Endothelial cell of umbilical vein (primary cell): ENCODE results near the gene CXCR6. TPM values are rescaled to one million over a fixed set of nuclear protein-coding genes. Genes with fewer than 3 reads are reported as not detected.

Source experiments
- BruUV-seq: library from RNA; stranded (reverse); fragments of 400-500 nt; replicated peaks from 2 replicates; lab custom pipeline; 2021; lab: Mats Ljungman, UMichigan
- CTCF ChIA-PET: fragments of 300-600, 350-600 bp; sonication (Branson Sonifier 250); formaldehyde crosslinking; loops from one replicate; lab custom pipeline; 2021; ENCODE audit warnings: antibody characterized with exemption, inconsistent platforms; lab: Charles Lee
- POLR2A ChIA-PET: fragments of 300-600, 350-600 bp; sonication (Branson Sonifier 250); formaldehyde crosslinking; loops from one replicate; lab custom pipeline; 2021; ENCODE audit warnings: antibody characterized with exemption, inconsistent platforms; lab: Charles Lee
- DNase-seq: peaks from one replicate; pipeline ENCODE4 v3.0.0-alpha.2; 2011; ENCODE audit warnings: low read depth, low spot score
- FAIRE-seq: peaks from 2 replicates; lab custom pipeline; 2011; peaks lifted over from hg19 to GRCh38; lab: Jason Lieb, UNC
- H2AFZ ChIP-seq: 2 replicates; pipeline ENCODE4 v1.6.0; 2012; ENCODE audit warnings: low read depth, low read length, control low read depth, inconsistent platforms
- H3K27ac ChIP-seq: 2 replicates; pipeline ENCODE4 v1.5.1; 2011; ENCODE audit warnings: low read depth, mild to moderate bottlenecking, control low read depth, low read length, moderate library complexity; ENCODE audit not compliant: insufficient read depth
- H3K27me3 ChIP-seq, 2 experiments: 2 replicates each; pipeline versions ENCODE4 v1.6.0 to v1.6.1; 2011; ENCODE audit warnings: low read length in 2 of 2, mixed read lengths in 1 of 2; ENCODE audit not compliant: control insufficient read depth in 2 of 2, insufficient read depth in 2 of 2
- H3K36me3 ChIP-seq, 2 experiments: 2 replicates in 1 of 2; 3 replicates in 1 of 2; pipeline ENCODE4 v1.5.1; 2011; ENCODE audit warnings: low read length in 2 of 2, mild to moderate bottlenecking in 1 of 2, moderate library complexity in 1 of 2; ENCODE audit not compliant: control insufficient read depth in 2 of 2, insufficient read depth in 2 of 2; ENCODE audit errors: extremely low read depth in 1 of 2
- H3K4me1 ChIP-seq: 3 replicates; pipeline ENCODE4 v1.5.1; 2011; ENCODE audit warnings: mild to moderate bottlenecking, low read length; ENCODE audit not compliant: control insufficient read depth, insufficient read depth; ENCODE audit errors: extremely low read depth
- H3K4me2 ChIP-seq: 2 replicates; pipeline ENCODE4 v1.6.1; 2011; ENCODE audit warnings: low read length, control low read depth, mixed read lengths; ENCODE audit not compliant: insufficient read depth
- H3K4me3 ChIP-seq, 3 experiments: fragments of 200-600 bp in 1 of 3; sonication (generic), shearing (Covaris generic) in 1 of 3; replicated peaks in 1 of 3; 2 replicates each; pipeline ENCODE4 v1.5.1; 2011 to 2016; ENCODE audit warnings: control low read depth in 3 of 3, low read length in 3 of 3, mild to moderate bottlenecking in 2 of 3, inconsistent platforms in 1 of 3, low read depth in 1 of 3, moderate library complexity in 1 of 3; ENCODE audit not compliant: insufficient read depth in 1 of 3
- H3K79me2 ChIP-seq: 2 replicates; pipeline ENCODE4 v1.6.0; 2012; ENCODE audit warnings: low read length, inconsistent platforms; ENCODE audit not compliant: control insufficient read depth, insufficient read depth
- H3K9ac ChIP-seq: replicated peaks from 2 replicates; pipeline ENCODE3; 2011; ENCODE audit warnings: low read length, control low read depth; ENCODE audit not compliant: insufficient read depth; ENCODE audit errors: extremely low read depth
- H3K9me1 ChIP-seq: replicated peaks from 3 replicates; pipeline ENCODE4 v1.6.0; 2011; ENCODE audit warnings: mild to moderate bottlenecking, low read length; ENCODE audit not compliant: control insufficient read depth, insufficient read depth; ENCODE audit errors: extremely low read depth
- H3K9me3 ChIP-seq: replicated peaks from 2 replicates; pipeline ENCODE4 v1.5.1; 2012; ENCODE audit warnings: low read length, inconsistent platforms; ENCODE audit not compliant: control insufficient read depth, insufficient read depth
- H4K20me1 ChIP-seq: replicated peaks from 2 replicates; pipeline ENCODE3; 2011; ENCODE audit warnings: mild to moderate bottlenecking, low read length; ENCODE audit not compliant: control insufficient read depth, insufficient read depth; ENCODE audit errors: extremely low read depth
- CTCF ChIP-seq, 2 donors: IDR thresholded peaks; 1 replicate in 1 of 2; 2 replicates in 1 of 2; pipeline ENCODE4 v1.5.1; 2011; ENCODE audit warnings: low read length in 2 of 2, mild to moderate bottlenecking in 2 of 2, moderate library complexity in 2 of 2, control low read depth in 1 of 2, inconsistent platforms in 1 of 2, low read depth in 1 of 2; ENCODE audit not compliant: insufficient read depth in 1 of 2; ENCODE audit errors: extremely low read depth in 1 of 2
- EZH2 ChIP-seq: IDR thresholded peaks from 2 replicates; pipeline ENCODE4 v1.6.1; 2012; ENCODE audit warnings: borderline replicate concordance, low read depth, mild to moderate bottlenecking, moderate library complexity, low read length, inconsistent platforms; ENCODE audit not compliant: severe bottlenecking
- FOS ChIP-seq: IDR thresholded peaks from 2 replicates; pipeline ENCODE4 v1.6.1; 2011; ENCODE audit warnings: mild to moderate bottlenecking, low read length, moderate library complexity, borderline replicate concordance; ENCODE audit not compliant: insufficient read depth
- GATA2 ChIP-seq: IDR thresholded peaks from 2 replicates; pipeline ENCODE4 v1.7.0; 2011; ENCODE audit warnings: low read depth, mild to moderate bottlenecking, moderate library complexity, mixed read lengths, low read length; ENCODE audit not compliant: insufficient read length, insufficient read depth
- JUN ChIP-seq: IDR thresholded peaks from 2 replicates; pipeline ENCODE4 v1.6.1; 2011; ENCODE audit warnings: borderline replicate concordance, low read depth; ENCODE audit not compliant: insufficient read length, insufficient read depth
- MAX ChIP-seq: IDR thresholded peaks from 2 replicates; pipeline ENCODE4 v1.6.1; 2011; ENCODE audit not compliant: insufficient read depth, insufficient read length
- MYC ChIP-seq: IDR thresholded peaks from one replicate; pipeline ENCODE4 v1.6.1; 2011; ENCODE audit warnings: mild to moderate bottlenecking, low read depth, low read length
- POLR2A ChIP-seq: IDR thresholded peaks from 2 replicates; pipeline ENCODE4 v1.6.1; 2012; ENCODE audit warnings: low read depth, mild to moderate bottlenecking, control low read depth, low read length
- POLR2AphosphoS5 ChIP-seq: IDR thresholded peaks from 2 replicates; pipeline ENCODE4 v1.6.1; 2012; ENCODE audit warnings: low read depth, mild to moderate bottlenecking, control low read depth, low read length, moderate library complexity; ENCODE audit not compliant: insufficient read depth
- dilution Hi-C: fragments of 300-500 bp; cut with MboI; formaldehyde crosslinking; loops from one replicate; pipeline ENCODE4 v1.15.0; 2019; ENCODE audit warnings: low sequenced_read_pairs; ENCODE audit not compliant: extremely low pct_ligation_motif_present
- intact Hi-C: fragments of 100-400 bp; cut with micrococcal nuclease; formaldehyde crosslinking; loops from one replicate; pipeline ENCODE4 v1.10.0; 2022
- polyA plus RNA-seq, 4 experiments: library from polyadenylated mRNA; depleted of rRNA in 3 of 4; stranded (reverse) in 3 of 4; unstranded in 1 of 4; fragments of >200 nt; gene quantifications; 2 replicates each; pipeline versions ENCODE4 v1.2.1 to v1.2.3, GENCODE V29; 2011 to 2012; ENCODE audit warnings: missing spikeins in 1 of 4
- total RNA-seq: library from RNA; stranded (reverse); gene quantifications from 2 replicates; pipeline ENCODE4 v1.2.3, GENCODE V29; 2021

CXCR6 gene
- total and polyA plus RNA-seq, 2 donors (not counting 3 experiments of a cell fraction or from before 2014, with no cell fraction given): not detected

GRCh38 chr3:45912435-45912834 lies 30.8 kb upstream of the CXCR6 start:
- dilution Hi-C loops (no loop called here), intact Hi-C loops (no loop called here)
- Histone ChIP-seq H3K36me3 (no peaks in the 10 kb centered on the region), H3K79me2 (no peaks in the 10 kb centered on the region), H2AFZ (no peak overlapping the region), H3K9me3 (no peaks in the 10 kb centered on the region), H3K4me1 (no peaks in the 10 kb centered on the region), H3K9me1 (no peaks in the 10 kb centered on the region), H3K27me3 (no peaks in the 10 kb centered on the region), H3K27ac (no peak overlapping the region), H3K4me2 (no peak overlapping the region), H3K9ac (no peak overlapping the region), H3K4me3 (no peak overlapping the region), H4K20me1 (no peaks in the 10 kb centered on the region)
- ChIA-PET POLR2A (no interaction called here), CTCF (interaction anchor here (0.7 to 0.8 kb wide), 2 partner anchors 17 to 20 kb away, joined by 3 read pairs; no protein-coding TSS in a partner anchor)
- no peak for FAIRE-seq
- TF ChIP-seq GATA2 (no peak), POLR2A (no peak), MAX (no peak), FOS (no peak), JUN (no peak), MYC (no peak), POLR2AphosphoS5 (no peak), EZH2 (no peak), CTCF (IDR thresholded peaks at IDR 0.05; ENCODE audit: extremely low read depth in 1 of 2, insufficient read depth in 1 of 2, low read depth in 1 of 2, low read length in 2 of 2) (no peak)
- no TSS peak for BruUV-seq
- DNase-seq: no peak
